Amygdala (tissue), 56 donors: ENCODE data around the gene ZNF75A.
A peak's percentile ranks its signal among the peaks of the same experiment; 100 is the strongest.

ENCODE experiments used
- DNase-seq, 56 donors: peaks; one replicate each; lab custom pipeline; 2025; lab: John Stamatoyannopoulos, UW

Gene ZNF75A

GRCh38 chr16:3283543-3284447 lies 21.5 kb upstream of the ZNF75A start:
- DNase-seq = peak in 4 of 56 donors; percentile 41 to 59 (median 48)

- no peak for DNase-seq
Observed at GRCh38 chr16:3285131-3285530, 20.2 kb upstream of the ZNF75A start.

DNA sequence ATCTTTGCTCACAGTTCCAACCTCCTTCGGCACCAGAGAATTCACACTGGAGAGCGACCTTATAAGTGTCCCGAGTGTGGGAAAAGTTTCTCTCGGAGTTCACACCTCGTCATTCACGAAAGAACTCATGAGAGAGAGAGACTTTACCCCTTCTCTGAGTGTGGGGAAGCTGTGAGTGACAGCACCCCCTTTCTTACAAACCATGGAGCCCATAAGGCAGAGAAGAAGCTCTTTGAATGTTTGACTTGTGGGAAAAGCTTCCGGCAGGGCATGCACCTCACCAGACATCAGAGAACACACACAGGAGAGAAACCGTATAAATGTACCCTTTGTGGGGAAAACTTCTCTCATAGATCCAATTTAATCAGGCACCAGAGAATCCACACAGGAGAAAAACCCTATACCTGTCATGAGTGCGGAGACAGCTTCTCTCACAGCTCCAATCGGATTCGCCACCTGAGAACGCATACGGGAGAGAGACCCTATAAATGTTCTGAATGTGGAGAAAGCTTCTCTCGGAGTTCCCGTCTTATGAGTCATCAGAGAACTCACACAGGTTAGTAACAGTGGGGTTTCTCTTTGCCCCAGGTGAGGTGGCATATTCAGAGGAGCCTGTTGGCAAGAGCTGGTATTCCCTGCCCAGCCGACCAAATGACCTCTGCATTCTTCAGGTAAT lies 15.2 kb upstream of the ZNF75A start:
- DNase-seq = no peak

- DNase-seq = no peak
Observed at GRCh38 chr16:3292604-3293003, 12.7 kb upstream of the ZNF75A start.

GRCh38 chr16:3295209-3295608 lies 10.1 kb upstream of the ZNF75A start:
- no peak for DNase-seq

- DNase-seq = peak in 10 of 56 donors; percentile 5 to 34 (median 18)
Observed at GRCh38 chr16:3295783-3296182, 9.5 kb upstream of the ZNF75A start.

DNA sequence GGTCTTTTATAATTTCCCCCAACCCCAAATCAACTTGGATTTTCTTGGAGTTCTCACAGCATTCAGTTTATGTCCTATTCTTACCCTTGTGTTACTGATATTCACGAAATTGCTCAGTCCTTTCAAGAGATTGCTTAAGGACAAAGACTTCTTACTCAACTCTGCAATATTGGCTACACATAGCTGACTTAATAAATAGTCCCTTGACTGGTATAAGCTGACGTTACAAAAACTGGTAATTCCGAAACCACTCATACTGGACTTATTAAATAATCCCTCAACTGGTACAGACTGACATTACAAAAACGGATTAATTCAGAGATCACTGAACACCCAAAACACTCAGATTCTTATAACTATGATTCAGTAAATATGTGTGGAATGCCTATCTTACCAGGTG lies 927 bp upstream of the ZNF75A start:
- no peak for DNase-seq

GRCh38 chr16:3306078-3306477 lies 781 bp downstream of the ZNF75A start:
- no peak for DNase-seq

DNA sequence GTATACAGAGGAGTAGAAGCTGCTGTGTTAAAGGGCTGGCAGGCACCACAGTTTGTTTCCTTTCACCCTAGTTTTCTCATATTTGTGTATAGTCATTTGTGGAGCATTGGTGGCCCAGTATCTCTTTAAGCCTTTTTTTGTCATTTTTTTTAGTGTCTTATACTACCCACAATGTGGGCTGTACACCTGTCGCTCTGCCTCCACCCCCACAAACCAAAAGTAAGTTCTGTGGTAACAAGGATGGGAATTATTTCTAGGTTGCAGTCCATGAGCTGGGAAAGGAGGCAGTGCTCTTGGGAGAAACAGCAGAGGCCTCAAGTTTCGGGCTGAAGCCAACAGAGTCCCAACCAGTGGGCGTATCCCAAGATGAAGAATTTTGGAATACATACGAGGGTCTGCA lies 6.2 kb downstream of the ZNF75A start:
- no peak for DNase-seq

GRCh38 chr16:3317315-3317999 lies 12.2 kb downstream of the ZNF75A start:
- no peak for DNase-seq

DNA sequence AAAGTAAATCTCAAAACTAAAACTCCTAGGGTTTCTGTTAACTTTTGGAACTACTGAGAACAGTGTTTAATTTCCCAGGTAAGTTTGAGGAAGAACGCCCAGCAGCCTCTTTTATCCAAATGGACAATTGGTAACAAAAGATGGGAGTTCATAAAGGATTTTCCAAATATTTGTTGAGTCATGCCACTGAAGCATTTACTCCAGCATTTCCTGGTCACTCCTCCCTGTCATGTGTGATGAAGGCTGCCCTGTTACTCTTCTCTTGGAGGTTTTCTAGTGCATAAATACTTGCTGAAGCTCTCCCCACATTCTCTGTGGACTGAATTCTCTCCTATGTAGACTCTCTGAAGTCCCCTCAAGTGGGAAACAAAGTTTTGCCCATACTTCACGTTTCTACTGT lies 16.5 kb downstream of the ZNF75A start:
- no peak for DNase-seq

- DNase-seq = no peak
Observed at GRCh38 chr16:3327514-3327913, 22.2 kb downstream of the ZNF75A start.

GRCh38 chr16:3328104-3328503 lies 22.8 kb downstream of the ZNF75A start:
- DNase-seq = no peak

GRCh38 chr16:3328643-3329042 lies 23.3 kb downstream of the ZNF75A start:
- no peak for DNase-seq

- no peak for DNase-seq
Observed at GRCh38 chr16:3346041-3346440, 40.7 kb downstream of the ZNF75A start.

DNA sequence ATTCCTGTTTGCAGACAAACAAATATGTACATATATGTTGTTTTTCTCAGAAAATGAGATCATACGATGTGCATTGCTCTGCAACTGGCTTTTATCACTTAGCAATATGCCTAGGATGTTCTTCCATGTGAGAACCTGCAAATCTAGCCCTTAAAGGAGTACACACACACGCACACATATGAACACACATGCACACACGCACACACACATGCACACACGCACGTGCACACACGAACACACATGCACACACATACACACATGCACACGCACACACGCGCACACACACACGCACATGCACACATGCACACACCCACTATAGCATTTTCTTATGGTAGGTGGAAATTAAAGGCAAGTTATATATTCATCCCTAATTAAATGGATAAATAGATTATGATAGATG lies 42.3 kb downstream of the ZNF75A start:
- DNase-seq = no peak

- DNase-seq = no peak
Observed at GRCh38 chr16:3348547-3349167, 43.4 kb downstream of the ZNF75A start.

DNA sequence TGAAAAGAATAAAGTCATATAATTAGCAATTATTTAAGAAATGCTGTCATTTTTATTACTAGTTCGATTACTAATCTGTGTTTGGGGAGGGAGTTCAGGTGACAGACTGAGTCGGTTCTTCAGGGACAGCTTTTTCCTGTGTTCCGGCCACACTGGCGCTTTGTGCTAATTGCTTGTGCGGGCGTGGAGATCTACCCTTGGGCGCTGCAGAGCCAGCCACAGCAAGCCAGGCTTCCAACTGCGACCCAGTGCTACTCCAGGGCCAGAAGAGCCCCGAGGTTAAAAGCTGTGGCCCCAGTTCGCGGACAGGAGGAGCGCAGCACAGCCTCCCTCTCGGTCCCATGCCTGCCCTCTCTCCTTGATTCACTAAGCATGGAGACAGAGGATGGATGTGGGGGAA lies 43.9 kb downstream of the ZNF75A start:
- DNase-seq = no peak

GRCh38 chr16:3355589-3355988 lies 50.3 kb downstream of the ZNF75A start, which contains the start of gene OR2C1:
OR2C1 (plus strand) TSS chr16:3355889; CDS start chr16:3355941, 52 bp downstream.
- no peak for DNase-seq

- DNase-seq = no peak
Observed at GRCh38 chr16:3356118-3356517, 50.8 kb downstream of the ZNF75A start.

GRCh38 chr16:3358871-3359270 lies 53.6 kb downstream of the ZNF75A start:
- no peak for DNase-seq
